ENCODE measurements around the gene ATAD5.

Gene ATAD5

GRCh38 chr17:30823421-30823820 is 8.3 kb upstream of the ATAD5 start:
- DNase-seq (ENCODE audit: low read depth in 1 of 2, low spot score in 1 of 2), result no peak

- no peak for DNase-seq (ENCODE audit: low read depth in 1 of 2, low spot score in 1 of 2)
Measured at GRCh38 chr17:30824002-30824355, 7.8 kb upstream of the ATAD5 start.

- DNase-seq (ENCODE audit: low read depth in 1 of 2, low spot score in 1 of 2), result peak; percentile 81 to 84
Measured at GRCh38 chr17:30824356-30825145, 7.2 kb upstream of the ATAD5 start, which contains the start of gene CRLF3. TSS of gene CRLF3 (minus strand) at chr17:30824692. CDS start at chr17:30824651, 41 bp downstream.

GRCh38 chr17:30827082-30827481 is 4.7 kb upstream of the ATAD5 start:
- DNase-seq (ENCODE audit: low read depth in 1 of 2, low spot score in 1 of 2), result no peak

- DNase-seq (ENCODE audit: low read depth in 1 of 2, low spot score in 1 of 2), result no peak
Measured at GRCh38 chr17:30829022-30829421, 2.7 kb upstream of the ATAD5 start.

GRCh38 chr17:30831257-30831656 is 509 bp upstream of the ATAD5 start:
- DNase-seq (ENCODE audit: low read depth in 1 of 2, low spot score in 1 of 2), result no peak

GRCh38 chr17:30832438-30833124 is 815 bp downstream of the ATAD5 start:
- no peak for DNase-seq (ENCODE audit: low read depth in 1 of 2, low spot score in 1 of 2)

- no peak for DNase-seq (ENCODE audit: low read depth in 1 of 2, low spot score in 1 of 2)
Measured at GRCh38 chr17:30838202-30838807, 6.5 kb downstream of the ATAD5 start.

- DNase-seq (ENCODE audit: low read depth in 1 of 2, low spot score in 1 of 2), result no peak
Measured at GRCh38 chr17:30840771-30841170, 9.0 kb downstream of the ATAD5 start.

- DNase-seq (ENCODE audit: low read depth in 1 of 2, low spot score in 1 of 2), result no peak
Measured at GRCh38 chr17:30848021-30848420, 16.3 kb downstream of the ATAD5 start.

- DNase-seq (ENCODE audit: low read depth in 1 of 2, low spot score in 1 of 2), result no peak
Measured at GRCh38 chr17:30854146-30854545, 22.4 kb downstream of the ATAD5 start.

GRCh38 chr17:30858556-30859250 is 26.9 kb downstream of the ATAD5 start:
- no peak for DNase-seq (ENCODE audit: low read depth in 1 of 2, low spot score in 1 of 2)

GRCh38 chr17:30864636-30865035 is 32.9 kb downstream of the ATAD5 start:
- DNase-seq (ENCODE audit: low read depth in 1 of 2, low spot score in 1 of 2), result no peak

- no peak for DNase-seq (ENCODE audit: low read depth in 1 of 2, low spot score in 1 of 2)
Measured at GRCh38 chr17:30869005-30869404, 37.2 kb downstream of the ATAD5 start.

- DNase-seq (ENCODE audit: low read depth in 1 of 2, low spot score in 1 of 2), result no peak
Measured at GRCh38 chr17:30886187-30886586, 54.4 kb downstream of the ATAD5 start.

GRCh38 chr17:30894236-30894635 is 62.5 kb downstream of the ATAD5 start:
- no peak for DNase-seq (ENCODE audit: low read depth in 1 of 2, low spot score in 1 of 2)

- DNase-seq (ENCODE audit: low read depth in 1 of 2, low spot score in 1 of 2), result no peak
Measured at GRCh38 chr17:30897311-30897710, 65.5 kb downstream of the ATAD5 start.

GRCh38 chr17:30905742-30906100 is 74.0 kb downstream of the ATAD5 start:
- DNase-seq (ENCODE audit: low read depth in 1 of 2, low spot score in 1 of 2), result peak in 1 of 2 donors; percentile 4

- peak; percentile 85 to 88 for DNase-seq (ENCODE audit: low read depth in 1 of 2, low spot score in 1 of 2)
Measured at GRCh38 chr17:30906101-30906911, 74.5 kb downstream of the ATAD5 start, which contains the start of gene TEFM. TSS of gene TEFM (minus strand) at chr17:30906238. CDS start at chr17:30906198, 40 bp downstream.

GRCh38 chr17:30908717-30909420 is 77.1 kb downstream of the ATAD5 start:
- no peak for DNase-seq (ENCODE audit: low read depth in 1 of 2, low spot score in 1 of 2)

Data from activated CD4-positive, alpha-beta T cell treated with anti-CD3 and anti-CD28 coated beads, Interleukin-2, amount 50 U/mL, for 24 hours (primary cell).